Right lobe of liver (tissue), 6 donors: ENCODE measurements around the gene KCND2. TPM values are rescaled to one million over a fixed set of nuclear protein-coding genes. Genes with fewer than 3 reads are reported as not detected.
A peak's percentile ranks its signal among the peaks of the same experiment; 100 is the strongest.

Experiments used
- ATAC-seq, 4 donors: fragments of 200-7000 bp; cut with Tn5 transposase; one replicate each; pipeline ENCODE4 v1.9.1; 2020; ENCODE audit warnings: mild to moderate bottlenecking in 4 of 4, moderate library complexity in 4 of 4
- DNase-seq, 3 donors: peaks; one replicate each; pipeline ENCODE4 v3.0.0-alpha.2; 2020
- H3K27ac ChIP-seq, 3 donors: fragments of 200-600 bp; one replicate each; pipeline ENCODE4 v1.8.0; 2022
- H3K27me3 ChIP-seq, 2 donors: fragments of 200-600 bp; one replicate each; pipeline ENCODE4 v1.8.0; 2022
- H3K36me3 ChIP-seq, 4 donors: fragments of 200-600 bp; sonication (generic) in 1 of 4; one replicate each; pipeline versions ENCODE4 v1.5.1 to v1.8.0; 2017 to 2022; ENCODE audit warnings: control low read depth in 1 of 4
- H3K4me1 ChIP-seq, 4 donors: fragments of 200-600 bp; sonication (generic) in 1 of 4; one replicate each; pipeline versions ENCODE4 v1.5.1 to v1.8.0; 2017 to 2022; ENCODE audit warnings: control low read depth in 1 of 4
- H3K4me3 ChIP-seq, 3 donors: fragments of 200-600 bp; one replicate each; pipeline ENCODE4 v1.8.0; 2022
- H3K9me3 ChIP-seq, 4 donors: fragments of 200-600 bp; sonication (generic) in 1 of 4; one replicate each; pipeline versions ENCODE4 v1.5.1 to v1.8.0; 2017 to 2022; ENCODE audit warnings: control low read depth in 1 of 4
- POLR2A ChIP-seq: fragments of 450-650 bp; IDR thresholded peaks from one replicate; pipeline ENCODE4 v1.6.1; 2017; ENCODE audit warnings: antibody characterized with exemption, mild to moderate bottlenecking
- WGBS: methylation state at CpG from one replicate; pipeline ENCODE4 v1.1.6; 2018; ENCODE audit warnings: low coverage, low lambda C conversion rate; ENCODE audit not compliant: insufficient coverage; ENCODE audit errors: missing lambda C conversion rate; 5-methylcytosine and 5-hydroxymethylcytosine counted together
- intact Hi-C, 2 donors: fragments of 100-400 bp; cut with DNase I; formaldehyde crosslinking; loops; one replicate each; pipeline versions ENCODE4 v1.11.2 to v1.14.1; 2022
- total RNA-seq, 6 experiments: library from RNA; depleted of rRNA in 2 of 6; stranded (reverse); fragments of >200 nt in 2 of 6; fragmentation: NEBNext Ultra II Directional in 3 of 6; extraction: Animal tissue kit (Norgen Biotek cat#: 25700) in 3 of 6; gene quantifications; one replicate each; pipeline versions ENCODE4 v1.1.0 to v1.2.4, GENCODE V29; 2016 to 2023
- TF ChIP-seq, protein P1 (sequence below), 4 donors: fragments of 200-600 bp in 3 of 4; fragments of 450-650 bp in 1 of 4; IDR thresholded peaks; one replicate each; pipeline versions ENCODE4 v1.5.1 to v1.8.0; 2016 to 2022; ENCODE audit warnings: antibody characterized with exemption in 4 of 4, mild to moderate bottlenecking in 2 of 4
- donor health status: DM: no; HTN: yes; CAD: no.
- donor health status: DM: no; HTN: no; CAD: no.
- donor health status: DM: no; HTN: no; CAD: no.
- donor health status: DM: no; HTN: yes; CAD: no.
- donor health status: DM: no; HTN: yes; CAD: no.

Gene KCND2
- total RNA-seq, 6 experiments from 2014 or later, result 0.04 to 0.49 TPM; not detected in 4

GRCh38 chr7:120792861-120793130 lies 519.8 kb downstream of the KCND2 start:
- H3K4me1 ChIP-seq, result no peaks in the 10 kb centered on the region
- no peaks in the 10 kb centered on the region for H3K27me3 ChIP-seq
- WGBS, result 91% methylated on average over 2 of the region's 2 CpGs
- no peak for ATAC-seq
- H3K9me3 ChIP-seq, result no peaks in the 10 kb centered on the region
- intact Hi-C loops, result no loop called here
- TF ChIP-seq POLR2A, result no peak
- TF ChIP-seq, protein P1, sequence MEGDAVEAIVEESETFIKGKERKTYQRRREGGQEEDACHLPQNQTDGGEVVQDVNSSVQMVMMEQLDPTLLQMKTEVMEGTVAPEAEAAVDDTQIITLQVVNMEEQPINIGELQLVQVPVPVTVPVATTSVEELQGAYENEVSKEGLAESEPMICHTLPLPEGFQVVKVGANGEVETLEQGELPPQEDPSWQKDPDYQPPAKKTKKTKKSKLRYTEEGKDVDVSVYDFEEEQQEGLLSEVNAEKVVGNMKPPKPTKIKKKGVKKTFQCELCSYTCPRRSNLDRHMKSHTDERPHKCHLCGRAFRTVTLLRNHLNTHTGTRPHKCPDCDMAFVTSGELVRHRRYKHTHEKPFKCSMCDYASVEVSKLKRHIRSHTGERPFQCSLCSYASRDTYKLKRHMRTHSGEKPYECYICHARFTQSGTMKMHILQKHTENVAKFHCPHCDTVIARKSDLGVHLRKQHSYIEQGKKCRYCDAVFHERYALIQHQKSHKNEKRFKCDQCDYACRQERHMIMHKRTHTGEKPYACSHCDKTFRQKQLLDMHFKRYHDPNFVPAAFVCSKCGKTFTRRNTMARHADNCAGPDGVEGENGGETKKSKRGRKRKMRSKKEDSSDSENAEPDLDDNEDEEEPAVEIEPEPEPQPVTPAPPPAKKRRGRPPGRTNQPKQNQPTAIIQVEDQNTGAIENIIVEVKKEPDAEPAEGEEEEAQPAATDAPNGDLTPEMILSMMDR (IDR thresholded peaks at IDR 0.05), result no peak
- H3K27ac ChIP-seq, result no peak overlapping the region
- no peaks in the 10 kb centered on the region for H3K36me3 ChIP-seq
- no peak overlapping the region for H3K4me3 ChIP-seq
- DNase-seq, result no peak

DNA sequence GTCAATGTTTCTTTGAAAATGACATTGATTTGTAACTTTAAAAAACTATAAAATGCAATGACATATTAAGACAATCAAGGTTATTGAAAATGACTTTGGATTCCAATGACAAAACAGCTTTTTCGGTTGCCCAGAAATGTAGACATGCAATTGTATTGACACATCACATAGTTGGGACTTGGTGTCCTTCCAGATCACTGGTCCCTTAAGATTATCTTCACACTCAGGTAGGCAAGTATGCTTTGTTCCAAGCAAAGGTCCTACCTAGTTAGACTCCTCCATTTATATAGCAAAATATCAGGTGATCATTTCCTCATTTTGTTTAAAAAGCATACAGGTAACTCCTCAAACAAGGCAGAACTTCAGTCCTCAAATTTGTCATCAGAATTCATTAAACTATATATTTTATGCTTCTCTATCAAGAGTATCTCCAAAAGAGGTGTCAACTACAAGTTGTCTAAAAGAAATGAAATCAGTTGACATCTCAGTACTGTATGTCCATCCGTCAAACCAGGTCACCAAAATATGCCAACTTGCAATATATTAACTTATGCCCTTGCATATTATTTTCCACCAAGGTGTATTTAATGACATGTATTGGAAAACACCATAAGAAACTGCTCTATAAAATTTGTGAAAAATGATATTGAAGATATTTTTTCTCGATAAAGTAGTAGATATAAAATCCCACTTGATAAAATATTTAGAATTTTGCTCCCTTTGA lies 520.4 kb downstream of the KCND2 start:
- DNase-seq (no peak), ATAC-seq (peak in 1 of 4 donors; percentile 26)
- TF ChIP-seq POLR2A, result no peak
- TF ChIP-seq, protein P1 (IDR thresholded peaks at IDR 0.05), result no peak
- no peaks in the 10 kb centered on the region for H3K27me3 ChIP-seq
- 68% methylated on average over 3 of the region's 3 CpGs for WGBS
- no peaks in the 10 kb centered on the region for H3K9me3 ChIP-seq
- H3K27ac ChIP-seq, result no peak overlapping the region
- H3K4me3 ChIP-seq, result no peak overlapping the region
- no peaks in the 10 kb centered on the region for H3K36me3 ChIP-seq
- intact Hi-C loops, result no loop called here
- no peaks in the 10 kb centered on the region for H3K4me1 ChIP-seq

DNA sequence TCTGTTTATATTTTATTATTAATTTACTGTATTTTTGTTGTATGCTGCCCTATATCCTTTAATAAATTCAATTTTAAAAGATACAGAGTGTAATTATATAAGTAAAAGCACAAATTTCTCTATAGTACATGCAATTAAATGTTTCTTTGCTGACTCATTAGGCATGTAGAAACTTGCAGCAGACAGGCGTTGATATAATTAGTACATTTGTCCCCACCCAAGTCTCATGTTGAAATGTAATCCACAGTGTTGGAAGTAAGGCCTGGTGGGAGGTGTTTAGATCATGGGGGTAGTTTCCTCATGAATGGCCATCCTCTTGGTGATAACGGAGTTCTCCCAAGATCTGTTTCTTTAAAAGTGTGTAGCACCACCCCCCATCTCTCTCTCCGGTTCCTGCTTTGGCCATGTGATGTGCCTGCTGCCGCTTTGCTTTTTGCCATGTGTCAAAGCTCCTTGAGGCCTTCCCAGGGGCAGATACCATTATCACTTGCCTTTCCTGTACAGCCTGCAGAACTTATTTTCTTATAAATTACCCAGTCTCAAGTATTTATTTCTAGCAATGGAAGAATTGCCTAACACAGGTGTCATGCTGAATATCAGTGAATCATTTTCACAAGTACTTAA lies 521.2 kb downstream of the KCND2 start:
- intact Hi-C loops, result no loop called here
- no peak for DNase-seq
- H3K4me3 ChIP-seq, result no peak overlapping the region
- 72% methylated on average over 4 of the region's 4 CpGs for WGBS
- no peak for TF ChIP-seq POLR2A
- TF ChIP-seq, protein P1 (IDR thresholded peaks at IDR 0.05), result no peak
- ATAC-seq, result no peak
- no peaks in the 10 kb centered on the region for H3K9me3 ChIP-seq
- H3K36me3 ChIP-seq, result no peaks in the 10 kb centered on the region
- H3K4me1 ChIP-seq, result no peaks in the 10 kb centered on the region
- no peak overlapping the region for H3K27ac ChIP-seq
- H3K27me3 ChIP-seq, result no peaks in the 10 kb centered on the region

- no peaks in the 10 kb centered on the region for H3K4me1 ChIP-seq
- no peak for ATAC-seq
- H3K27me3 ChIP-seq, result no peaks in the 10 kb centered on the region
- 80% methylated on average over 3 of the region's 7 CpGs for whole genome bisulfite sequencing
- no peak overlapping the region for H3K27ac ChIP-seq
- no peaks in the 10 kb centered on the region for H3K36me3 ChIP-seq
- no peak for DNase-seq
- H3K4me3 ChIP-seq, result no peak overlapping the region
- H3K9me3 ChIP-seq, result no peaks in the 10 kb centered on the region
- TF ChIP-seq POLR2A, result no peak
- TF ChIP-seq, protein P1 (IDR thresholded peaks at IDR 0.05), result no peak
- intact Hi-C loops, result no loop called here
These were observed 524.2 kb downstream of the KCND2 start for GRCh38 chr7:120797026-120797645.
